Hepatocyte (in vitro differentiated cells): Measurements from ENCODE around the gene ADGRL3.

Experiments used
- EZH2 ChIP-seq: fragments of 200-600 bp; sonication (generic); IDR thresholded peaks from 2 replicates; pipeline ENCODE4 v1.6.1; 2016; ENCODE audit warnings: antibody characterized with exemption, mild to moderate bottlenecking, borderline replicate concordance
- EZH2phosphoT487 ChIP-seq: fragments of 200-600 bp; sonication (generic); IDR thresholded peaks from one replicate; pipeline ENCODE4 v1.6.1; 2018; ENCODE audit warnings: antibody characterized with exemption, mild to moderate bottlenecking, low read depth, moderate library complexity; ENCODE audit not compliant: unreplicated experiment, severe bottlenecking
- TF ChIP-seq, protein P1 (sequence below): fragments of 200-600 bp; sonication (generic); IDR thresholded peaks from 2 replicates; pipeline ENCODE4 v1.5.1; 2016; ENCODE audit warnings: antibody characterized with exemption, mild to moderate bottlenecking; ENCODE audit not compliant: poor library complexity

DNA sequence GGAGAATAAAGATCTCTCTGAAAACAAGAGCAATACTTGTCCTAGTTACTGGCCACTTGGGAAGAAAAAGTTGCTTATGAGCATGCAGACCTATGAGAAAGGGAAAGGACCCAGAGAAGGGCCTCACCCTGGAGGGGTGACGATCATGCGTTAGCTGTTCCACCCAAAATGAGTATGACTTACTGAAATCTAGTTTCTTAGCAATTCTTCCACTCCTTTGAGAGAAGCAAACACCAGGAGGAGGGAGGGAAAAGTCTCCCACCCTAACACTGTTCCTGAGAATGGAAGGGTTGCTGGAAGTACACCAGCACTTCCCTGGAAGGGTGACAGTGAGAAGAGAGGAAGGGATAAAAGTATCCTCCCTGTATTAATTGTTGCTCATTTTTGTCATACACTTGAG, 107.9 kb downstream of the ADGRL3 start:
- TF ChIP-seq, protein P1, sequence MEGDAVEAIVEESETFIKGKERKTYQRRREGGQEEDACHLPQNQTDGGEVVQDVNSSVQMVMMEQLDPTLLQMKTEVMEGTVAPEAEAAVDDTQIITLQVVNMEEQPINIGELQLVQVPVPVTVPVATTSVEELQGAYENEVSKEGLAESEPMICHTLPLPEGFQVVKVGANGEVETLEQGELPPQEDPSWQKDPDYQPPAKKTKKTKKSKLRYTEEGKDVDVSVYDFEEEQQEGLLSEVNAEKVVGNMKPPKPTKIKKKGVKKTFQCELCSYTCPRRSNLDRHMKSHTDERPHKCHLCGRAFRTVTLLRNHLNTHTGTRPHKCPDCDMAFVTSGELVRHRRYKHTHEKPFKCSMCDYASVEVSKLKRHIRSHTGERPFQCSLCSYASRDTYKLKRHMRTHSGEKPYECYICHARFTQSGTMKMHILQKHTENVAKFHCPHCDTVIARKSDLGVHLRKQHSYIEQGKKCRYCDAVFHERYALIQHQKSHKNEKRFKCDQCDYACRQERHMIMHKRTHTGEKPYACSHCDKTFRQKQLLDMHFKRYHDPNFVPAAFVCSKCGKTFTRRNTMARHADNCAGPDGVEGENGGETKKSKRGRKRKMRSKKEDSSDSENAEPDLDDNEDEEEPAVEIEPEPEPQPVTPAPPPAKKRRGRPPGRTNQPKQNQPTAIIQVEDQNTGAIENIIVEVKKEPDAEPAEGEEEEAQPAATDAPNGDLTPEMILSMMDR: no peak
- TF ChIP-seq EZH2phosphoT487 (no peak), EZH2 (no peak)
